A549 (cell line): ENCODE measurements around the gene HELQ.

ENCODE experiments used
- CTCF ChIP-seq: fragments of >200 bp; sonication (Bioruptor Twin); formaldehyde crosslinking; IDR thresholded peaks from 3 replicates; pipeline ENCODE4 v1.5.1; 2016
- EHMT2 ChIP-seq: fragments of 200-600 bp; sonication (generic); IDR thresholded peaks from 2 replicates; pipeline ENCODE4 v1.6.1; 2016; ENCODE audit warnings: antibody characterized with exemption, low read depth, mild to moderate bottlenecking, moderate library complexity
- EP300 ChIP-seq, 2 experiments: fragments of >200 bp; sonication (Bioruptor Twin); formaldehyde crosslinking; IDR thresholded peaks; 2 replicates in 1 of 2; 3 replicates in 1 of 2; pipeline ENCODE4 v1.6.1; 2016 to 2017
- ESRRA ChIP-seq: fragments of 150-350 bp; IDR thresholded peaks from 2 replicates; pipeline ENCODE4 v1.6.1; 2014; ENCODE audit warnings: mild to moderate bottlenecking, low read length, borderline replicate concordance
- JUNB ChIP-seq: fragments of >200 bp; sonication (Bioruptor Twin); formaldehyde crosslinking; IDR thresholded peaks from 2 replicates; pipeline ENCODE4 v1.6.1; 2016
- MAZ ChIP-seq: fragments of 150-350 bp; IDR thresholded peaks from 2 replicates; pipeline ENCODE4 v1.6.1; 2014; ENCODE audit warnings: antibody characterized with exemption, low read depth, low read length, borderline replicate concordance
- MYC ChIP-seq: IDR thresholded peaks from 2 replicates; pipeline ENCODE4 v1.6.1; 2012; ENCODE audit warnings: mild to moderate bottlenecking, inconsistent platforms, low read length, improper control_type of control experiment, borderline replicate concordance
- RCOR1 ChIP-seq: fragments of 150-350 bp; IDR thresholded peaks from 2 replicates; pipeline ENCODE4 v1.6.1; 2014; ENCODE audit warnings: antibody characterized with exemption, low read length, low read depth
- SMC3 ChIP-seq: fragments of >200 bp; sonication (Bioruptor Twin); formaldehyde crosslinking; IDR thresholded peaks from 3 replicates; pipeline ENCODE4 v1.6.1; 2018; ENCODE audit warnings: inconsistent platforms
- USF2 ChIP-seq: fragments of 450-650 bp; IDR thresholded peaks from 2 replicates; pipeline ENCODE4 v1.6.1; 2014; ENCODE audit warnings: antibody characterized with exemption
- TF ChIP-seq, protein P1 (sequence below): IDR thresholded peaks from 2 replicates; pipeline ENCODE4 v1.6.1; 2012

GRCh38 chr4:83449009-83449408 is 6.6 kb downstream of the HELQ start:
- no peak for TF ChIP-seq CTCF
- TF ChIP-seq SMC3, result no peak
- TF ChIP-seq MYC, result no peak
- TF ChIP-seq MAZ, result no peak
- TF ChIP-seq, protein P1, sequence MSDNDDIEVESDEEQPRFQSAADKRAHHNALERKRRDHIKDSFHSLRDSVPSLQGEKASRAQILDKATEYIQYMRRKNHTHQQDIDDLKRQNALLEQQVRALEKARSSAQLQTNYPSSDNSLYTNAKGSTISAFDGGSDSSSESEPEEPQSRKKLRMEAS, result no peak
- TF ChIP-seq JUNB, result no peak
- TF ChIP-seq USF2, result no peak
- TF ChIP-seq RCOR1, result no peak
- no peak for TF ChIP-seq EHMT2
- TF ChIP-seq EP300 (IDR thresholded peaks at IDR 0.05), result no peak
- TF ChIP-seq ESRRA, result no peak
